H1 (cell line): Measurements from ENCODE around the gene PBX1. TPM values are rescaled to one million over a fixed set of nuclear protein-coding genes. Genes with fewer than 3 reads are reported as not detected.

Experiments used
- CBX5 ChIP-seq: fragments of 300-800, 300-1000 bp; sonication (generic); IDR thresholded peaks from 2 replicates; pipeline ENCODE4 v1.7.1; 2016; ENCODE audit warnings: antibody characterized with exemption, low read length, low read depth
- CHD2 ChIP-seq: IDR thresholded peaks from 2 replicates; pipeline ENCODE4 v1.6.1; 2012; ENCODE audit warnings: low read length, improper control_type of control experiment
- GTF2F1 ChIP-seq: IDR thresholded peaks from 2 replicates; pipeline ENCODE4 v1.6.1; 2012; ENCODE audit warnings: low read depth, low read length, improper control_type of control experiment, borderline replicate concordance
- TEAD4 ChIP-seq: IDR thresholded peaks from 2 replicates; pipeline ENCODE4 v1.6.1; 2012; ENCODE audit warnings: low read depth, low read length, inconsistent platforms, mixed read lengths
- polyA plus RNA-seq, 7 experiments: library from polyadenylated mRNA; depleted of rRNA in 3 of 7; stranded (reverse) in 5 of 7; unstranded in 2 of 7; fragments of >200 nt in 5 of 7; fragments of 200-250 nt in 2 of 7; gene quantifications; 1 replicate in 5 of 7; 2 replicates in 1 of 7; 4 replicates in 1 of 7; pipeline versions ENCODE4 v1.2.1 to v1.2.3, GENCODE V29; 2011 to 2013; ENCODE audit warnings: missing spikeins in 2 of 7, mixed read lengths in 2 of 7
- total RNA-seq: library from RNA; stranded (reverse); fragmentation: NEBNext Ultra II Directional; extraction: Animal tissue kit (Norgen Biotek cat#: 25700); gene quantifications from 2 replicates; pipeline ENCODE4 v1.2.1, GENCODE V29; 2021
- TF ChIP-seq, protein P1 (sequence below), 3 experiments: IDR thresholded peaks; 1 replicate in 2 of 3; 2 replicates in 1 of 3; pipeline versions ENCODE4 v1.5.1 to v1.6.1; 2011; ENCODE audit warnings: low read length in 3 of 3, mild to moderate bottlenecking in 3 of 3, inconsistent platforms in 2 of 3, low read depth in 1 of 3, moderate library complexity in 1 of 3; ENCODE audit not compliant: insufficient read depth in 1 of 3; ENCODE audit errors: control extremely low read depth in 1 of 3

The PBX1 gene
- total and polyA plus RNA-seq, 2 of the 8 experiments (the other 6 are each of a cell fraction or from before 2014, with no cell fraction given): 87.4 to 124 TPM

DNA sequence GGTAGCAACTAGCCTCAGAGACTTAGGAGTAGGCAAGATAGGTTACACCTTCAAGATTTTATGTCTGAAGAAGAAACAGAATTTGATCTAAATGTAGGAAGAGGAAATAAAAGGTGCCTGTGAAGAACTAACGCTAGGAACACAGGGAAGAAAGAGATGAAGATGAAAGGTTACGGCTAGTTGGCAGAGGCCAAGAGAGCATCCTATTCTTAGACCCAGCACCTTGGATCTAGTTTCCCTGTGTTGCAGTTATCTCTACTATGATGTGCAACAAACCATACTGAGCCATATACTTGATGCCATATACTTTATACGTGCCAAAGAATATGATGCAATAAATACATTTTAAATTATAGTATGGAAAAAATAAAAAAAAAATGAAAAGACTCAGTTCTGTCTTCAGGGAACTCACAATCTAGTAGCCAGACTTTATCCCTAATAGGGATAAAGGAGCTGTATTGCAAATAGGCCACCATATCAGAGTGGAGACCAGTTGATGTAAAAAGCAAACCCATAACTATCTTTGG is 181.1 kb downstream of the PBX1 start (continued):
- TF ChIP-seq TEAD4 (no peak), CBX5 (no peak), CHD2 (no peak), GTF2F1 (no peak)
- TF ChIP-seq, protein P1, sequence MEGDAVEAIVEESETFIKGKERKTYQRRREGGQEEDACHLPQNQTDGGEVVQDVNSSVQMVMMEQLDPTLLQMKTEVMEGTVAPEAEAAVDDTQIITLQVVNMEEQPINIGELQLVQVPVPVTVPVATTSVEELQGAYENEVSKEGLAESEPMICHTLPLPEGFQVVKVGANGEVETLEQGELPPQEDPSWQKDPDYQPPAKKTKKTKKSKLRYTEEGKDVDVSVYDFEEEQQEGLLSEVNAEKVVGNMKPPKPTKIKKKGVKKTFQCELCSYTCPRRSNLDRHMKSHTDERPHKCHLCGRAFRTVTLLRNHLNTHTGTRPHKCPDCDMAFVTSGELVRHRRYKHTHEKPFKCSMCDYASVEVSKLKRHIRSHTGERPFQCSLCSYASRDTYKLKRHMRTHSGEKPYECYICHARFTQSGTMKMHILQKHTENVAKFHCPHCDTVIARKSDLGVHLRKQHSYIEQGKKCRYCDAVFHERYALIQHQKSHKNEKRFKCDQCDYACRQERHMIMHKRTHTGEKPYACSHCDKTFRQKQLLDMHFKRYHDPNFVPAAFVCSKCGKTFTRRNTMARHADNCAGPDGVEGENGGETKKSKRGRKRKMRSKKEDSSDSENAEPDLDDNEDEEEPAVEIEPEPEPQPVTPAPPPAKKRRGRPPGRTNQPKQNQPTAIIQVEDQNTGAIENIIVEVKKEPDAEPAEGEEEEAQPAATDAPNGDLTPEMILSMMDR (IDR thresholded peaks at IDR 0.05; ENCODE audit: control extremely low read depth in 1 of 3, insufficient read depth in 1 of 3, low read depth in 1 of 3, low read length in 3 of 3): no peak
